ENCODE data around the gene HHATL. TPM values are rescaled to one million over a fixed set of nuclear protein-coding genes. Genes with fewer than 3 reads are reported as not detected.

The HHATL gene
- total RNA-seq, 4 donors from 2014 or later = 0.34 to 6.1 (median 1.5) TPM; not detected in 1

GRCh38 chr3:42736081-42736480, 33.5 kb upstream of the HHATL start:
- no peak overlapping the region for H3K4me3 ChIP-seq (ENCODE audit: low read depth, poor library complexity, severe bottlenecking)
- intact Hi-C loops (cut with DNase I; ENCODE audit: low total_unique reads) = no loop called here
- TF ChIP-seq CTCF (IDR thresholded peaks at IDR 0.05) = no peak
- no peak for TF ChIP-seq POLR2A (IDR thresholded peaks at IDR 0.05)
- 33 to 60% methylated on average over 1 of the region's 1 CpG for WGBS, 2 donors
- peak in 1 of 2 donors; percentile 12 for DNase-seq (ENCODE audit: low spot score in 2 of 2)

DNA sequence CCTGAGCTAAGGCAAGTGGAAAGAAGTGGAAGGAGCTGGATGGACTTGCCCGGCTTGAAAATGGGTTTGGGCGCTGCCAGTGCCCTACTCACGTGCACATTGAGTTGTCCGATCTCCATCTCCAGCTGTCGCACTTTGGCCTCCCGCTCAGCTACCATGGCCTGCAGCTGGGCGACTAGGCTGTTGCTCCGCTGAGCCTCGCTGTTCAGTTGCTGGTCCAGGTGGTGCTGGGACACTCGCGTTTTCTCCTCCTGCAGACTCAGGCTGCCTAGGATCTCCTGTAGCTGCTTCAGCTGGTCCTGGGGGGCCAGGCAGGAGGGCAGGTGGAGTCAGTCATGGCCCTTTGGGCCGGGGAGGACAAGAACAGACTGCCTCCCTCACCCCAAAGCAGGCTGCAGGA, 33.0 kb upstream of the HHATL start:
- H3K4me3 ChIP-seq (ENCODE audit: low read depth, poor library complexity, severe bottlenecking) = no peak overlapping the region
- 94 to 97% methylated on average over 11 to 12 of the region's 12 CpGs for WGBS, 2 donors
- no peak for DNase-seq (ENCODE audit: low spot score in 2 of 2)
- intact Hi-C loops (cut with DNase I; ENCODE audit: low total_unique reads) = no loop called here
- no peak for TF ChIP-seq POLR2A (IDR thresholded peaks at IDR 0.05)
- TF ChIP-seq CTCF (IDR thresholded peaks at IDR 0.05) = no peak

DNA sequence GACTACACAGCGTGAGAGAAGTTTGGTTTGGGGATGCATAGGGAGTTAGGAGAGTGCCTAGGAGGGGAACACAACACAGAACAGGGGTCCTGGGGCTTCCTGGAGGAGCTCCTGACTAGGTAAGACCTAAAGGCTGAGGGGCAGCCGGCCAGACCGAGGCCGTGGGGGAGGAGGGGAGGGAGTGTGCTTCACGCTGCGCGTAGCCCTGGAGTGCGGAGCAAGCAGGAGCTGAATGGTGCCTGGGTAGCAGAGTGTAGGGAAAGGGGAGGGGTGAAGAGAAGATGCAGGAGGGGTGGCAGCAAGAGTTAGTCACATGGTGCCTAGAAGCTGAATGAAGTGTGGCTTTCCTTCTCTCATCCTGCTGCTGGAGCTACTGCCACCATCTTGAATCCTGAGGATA, 32.4 kb upstream of the HHATL start:
- DNase-seq (ENCODE audit: low spot score in 2 of 2) = no peak
- 84 to 91% methylated on average over 8 of the region's 8 CpGs for WGBS, 2 donors
- H3K4me3 ChIP-seq (ENCODE audit: low read depth, poor library complexity, severe bottlenecking) = no peak overlapping the region
- intact Hi-C loops (cut with DNase I; ENCODE audit: low total_unique reads) = no loop called here
- TF ChIP-seq CTCF (IDR thresholded peaks at IDR 0.05) = no peak
- no peak for TF ChIP-seq POLR2A (IDR thresholded peaks at IDR 0.05)

DNA sequence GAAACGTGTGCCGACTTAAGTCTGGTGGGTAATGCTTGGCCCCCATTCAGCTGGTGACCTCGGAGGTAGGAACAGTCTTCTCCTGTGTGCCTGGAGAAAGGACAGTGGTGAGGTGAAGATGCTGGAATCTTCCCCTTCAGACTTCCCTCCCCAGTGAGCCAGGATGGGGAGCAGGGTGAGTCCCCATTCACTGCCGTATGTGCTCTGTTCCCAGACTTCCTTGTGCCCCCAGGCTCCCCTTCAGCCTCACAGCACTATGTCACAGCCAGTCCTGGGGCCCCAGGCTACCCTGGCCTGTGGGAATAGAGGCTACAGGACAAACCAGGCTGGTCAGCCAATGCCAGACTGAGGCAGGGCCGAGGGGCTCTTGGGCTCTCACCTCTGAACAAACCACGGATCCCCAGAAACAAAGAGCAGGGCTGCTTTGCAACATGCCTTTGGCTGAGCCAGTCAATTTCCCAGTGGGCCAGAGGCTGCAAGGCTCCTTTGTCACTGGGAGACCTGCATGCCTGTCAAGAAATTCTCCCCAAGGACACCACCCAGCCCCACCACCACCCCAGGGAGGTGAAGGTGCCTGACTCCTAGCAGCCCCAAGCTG, 31.8 kb upstream of the HHATL start:
- H3K4me3 ChIP-seq (ENCODE audit: low read depth, poor library complexity, severe bottlenecking) = no peak overlapping the region
- no peak for TF ChIP-seq CTCF (IDR thresholded peaks at IDR 0.05)
- TF ChIP-seq POLR2A (IDR thresholded peaks at IDR 0.05) = no peak
- peak; percentile 12 to 66 for DNase-seq (ENCODE audit: low spot score in 2 of 2)
- 75 to 81% methylated on average over 5 to 6 of the region's 6 CpGs for WGBS, 2 donors
- intact Hi-C loops (cut with DNase I; ENCODE audit: low total_unique reads) = no loop called here

GRCh38 chr3:42733501-42734262, 31.1 kb upstream of the HHATL start:
- no peak for TF ChIP-seq POLR2A (IDR thresholded peaks at IDR 0.05)
- no peak for TF ChIP-seq CTCF (IDR thresholded peaks at IDR 0.05)
- 82% methylated on average over 13 of the region's 13 CpGs for WGBS, 2 donors

More at GRCh38 chr3:42733501-42734262, 31.1 kb upstream of the HHATL start:
- peak; percentile 9 to 65 for DNase-seq (ENCODE audit: low spot score in 2 of 2)
- H3K4me3 ChIP-seq (ENCODE audit: low read depth, poor library complexity, severe bottlenecking) = no peak overlapping the region
- intact Hi-C loops (cut with DNase I; ENCODE audit: low total_unique reads) = no loop called here
